Activated CD4-positive, alpha-beta T cell treated with anti-CD3 and anti-CD28 coated beads, Interleukin-2, amount 50 U/mL, for 1 hour (primary cell): ENCODE results near the gene AKIRIN2.

ENCODE experiments used
- DNase-seq: peaks from one replicate; pipeline ENCODE4 v3.0.0-alpha.2; 2020

AKIRIN2 gene

GRCh38 chr6:87653074-87653962 lies 48.7 kb downstream of the AKIRIN2 start:
- no peak for DNase-seq

- no peak for DNase-seq
Measured at GRCh38 chr6:87645080-87645479, 57.0 kb downstream of the AKIRIN2 start.

GRCh38 chr6:87641065-87641692 lies 60.9 kb downstream of the AKIRIN2 start:
- DNase-seq = no peak

GRCh38 chr6:87639373-87639772 lies 62.7 kb downstream of the AKIRIN2 start:
- no peak for DNase-seq

GRCh38 chr6:87637106-87637505 lies 64.9 kb downstream of the AKIRIN2 start:
- DNase-seq = no peak

- no peak for DNase-seq
Measured at GRCh38 chr6:87636315-87636714, 65.7 kb downstream of the AKIRIN2 start.

GRCh38 chr6:87633851-87634250 lies 68.2 kb downstream of the AKIRIN2 start:
- DNase-seq = no peak

GRCh38 chr6:87630746-87631145 lies 71.3 kb downstream of the AKIRIN2 start:
- no peak for DNase-seq

GRCh38 chr6:87628881-87629280 lies 73.2 kb downstream of the AKIRIN2 start:
- no peak for DNase-seq

- no peak for DNase-seq
Measured at GRCh38 chr6:87628424-87628823, 73.6 kb downstream of the AKIRIN2 start.
